HEK293 (cell line): ENCODE data around the gene GRB2.
A peak's percentile ranks its signal among the peaks of the same experiment; 100 is the strongest.

Experiments
- CTCF ChIA-PET: fragments of 350-600 bp; formaldehyde crosslinking; extraction: SDS; loops from one replicate; lab custom pipeline; 2021; ENCODE audit warnings: antibody characterized with exemption; lab: Yijun Ruan, JAX
- POLR2A ChIA-PET: fragments of 300-600 bp; formaldehyde crosslinking; extraction: SDS; loops from one replicate; lab custom pipeline; 2020; ENCODE audit warnings: antibody characterized with exemption, inconsistent platforms; lab: Yijun Ruan, JAX
- H3K27ac ChIP-seq: fragments of 200-500 bp; sonication (Bioruptor generic); 2 replicates; pipeline ENCODE4 v1.5.1; 2014; ENCODE audit warnings: low read depth, low read length, control low read depth, inconsistent platforms; ENCODE audit errors: extremely low read depth
- H3K36me3 ChIP-seq, 2 experiments: fragments of 200-500 bp in 1 of 2; sonication (Bioruptor generic) in 1 of 2; 1 replicate in 1 of 2; 2 replicates in 1 of 2; pipeline ENCODE4 v1.5.1; 2014 to 2017; ENCODE audit warnings: inconsistent platforms in 2 of 2, low read length in 2 of 2; ENCODE audit not compliant: control insufficient read depth in 2 of 2, insufficient read depth in 1 of 2
- H3K4me1 ChIP-seq: fragments of 200-500 bp; sonication (Bioruptor generic); 2 replicates; pipeline ENCODE4 v1.5.1; 2014; ENCODE audit warnings: mild to moderate bottlenecking, low read length, inconsistent platforms; ENCODE audit not compliant: control insufficient read depth, insufficient read depth
- H3K4me3 ChIP-seq: 2 replicates; pipeline ENCODE4 v1.5.1; 2011; ENCODE audit warnings: low read depth, mild to moderate bottlenecking, control low read depth, low read length, moderate library complexity
- H3K9me3 ChIP-seq: fragments of 200-500 bp; sonication (Bioruptor generic); 2 replicates; pipeline ENCODE4 v1.5.1; 2014; ENCODE audit warnings: low read depth, low read length, inconsistent platforms; ENCODE audit not compliant: control insufficient read depth, insufficient read depth
- IKZF3 ChIP-seq: fragments of 450-650 bp; IDR thresholded peaks from 2 replicates; pipeline ENCODE4 v1.5.0; 2018; ENCODE audit warnings: missing biosample characterization, mild to moderate bottlenecking, missing genetic modification characterization, moderate library complexity
- PATZ1 ChIP-seq: fragments of 450-650 bp; formaldehyde crosslinking; IDR thresholded peaks from 2 replicates; pipeline ENCODE4 v1.5.1; 2016; ENCODE audit warnings: missing biosample characterization, missing genetic modification characterization
- PRDM10 ChIP-seq: fragments of 450-650 bp; formaldehyde crosslinking; IDR thresholded peaks from 2 replicates; pipeline ENCODE4 v1.5.1; 2016; ENCODE audit warnings: missing biosample characterization, missing genetic modification characterization
- WT1 ChIP-seq: fragments of 450-650 bp; formaldehyde crosslinking; IDR thresholded peaks from 2 replicates; pipeline ENCODE4 v1.5.1; 2016; ENCODE audit warnings: missing biosample characterization, missing genetic modification characterization
- YY1 ChIP-seq: fragments of 450-650 bp; formaldehyde crosslinking; IDR thresholded peaks from 2 replicates; pipeline ENCODE4 v1.5.1; 2018; ENCODE audit warnings: missing biosample characterization, missing genetic modification characterization
- ZFP41 ChIP-seq: fragments of 450-650 bp; formaldehyde crosslinking; IDR thresholded peaks from 2 replicates; pipeline ENCODE4 v1.5.1; 2016; ENCODE audit warnings: missing biosample characterization, missing genetic modification characterization, borderline replicate concordance
- ZNF24 ChIP-seq: fragments of 450-650 bp; formaldehyde crosslinking; IDR thresholded peaks from 2 replicates; pipeline ENCODE4 v1.5.1; 2016; ENCODE audit warnings: missing biosample characterization, missing genetic modification characterization
- ZNF366 ChIP-seq: fragments of 450-650 bp; formaldehyde crosslinking; conservative IDR thresholded peaks from 2 replicates; pipeline ENCODE4 v1.5.1; 2016; ENCODE audit warnings: missing biosample characterization, missing genetic modification characterization
- ZNF530 ChIP-seq: fragments of 450-650 bp; formaldehyde crosslinking; IDR thresholded peaks from 2 replicates; pipeline ENCODE4 v1.5.1; 2016; ENCODE audit warnings: low read depth, missing biosample characterization, missing genetic modification characterization
- ZNF544 ChIP-seq: fragments of 450-650 bp; formaldehyde crosslinking; IDR thresholded peaks from 2 replicates; pipeline ENCODE4 v1.5.0; 2017; ENCODE audit warnings: missing biosample characterization, missing genetic modification characterization
- ZNF660 ChIP-seq: fragments of 450-650 bp; IDR thresholded peaks from 2 replicates; pipeline ENCODE4 v1.5.1; 2018; ENCODE audit warnings: missing biosample characterization, mild to moderate bottlenecking, missing genetic modification characterization
- ZNF76 ChIP-seq: fragments of 450-650 bp; formaldehyde crosslinking; IDR thresholded peaks from 2 replicates; pipeline ENCODE4; 2016; ENCODE audit warnings: low read depth, missing biosample characterization, missing genetic modification characterization, borderline replicate concordance
- TF ChIP-seq, protein P1 (sequence below): fragments of 450-650 bp; formaldehyde crosslinking; IDR thresholded peaks from 2 replicates; pipeline ENCODE4 v1.5.1; 2016; ENCODE audit warnings: missing biosample characterization, missing genetic modification characterization, low read depth
- TF ChIP-seq, protein P2 (sequence below): fragments of 450-650 bp; formaldehyde crosslinking; conservative IDR thresholded peaks from 2 replicates; pipeline ENCODE4 v1.5.1; 2016; ENCODE audit warnings: low read depth, missing biosample characterization, missing genetic modification characterization

GRB2 gene

DNA sequence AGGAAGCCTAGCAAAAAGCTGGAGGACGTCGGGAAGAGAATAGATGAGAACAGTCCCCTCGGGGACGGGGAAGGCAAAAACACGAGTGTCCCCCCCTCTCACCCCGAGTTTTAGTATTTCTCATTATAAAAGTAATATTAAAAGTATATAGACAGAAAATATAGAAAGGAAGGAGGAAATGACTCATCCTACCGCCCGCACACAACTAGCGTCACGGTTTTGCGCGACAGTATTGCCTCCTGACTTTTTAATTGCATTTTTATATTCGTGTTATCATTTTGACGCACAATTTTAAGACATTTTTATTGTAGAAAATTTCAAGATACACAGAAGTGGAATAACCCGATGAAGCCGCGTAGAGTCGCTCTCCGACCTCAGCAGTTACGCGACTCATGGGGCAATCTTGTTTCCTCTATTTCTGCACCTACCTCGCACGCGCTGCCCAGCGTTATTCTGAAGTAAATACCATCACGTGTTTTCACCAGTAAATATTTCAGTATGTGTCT is 115.6 kb downstream of the GRB2 start:
- Histone ChIP-seq H3K36me3 (peaks cover 10 to 18% of the 10 kb centered on the region in 2 experiments), H3K27ac (peak overlapping the region; percentile 37; the same call in 1 of the 2 replicates)
- TF ChIP-seq, protein P1, sequence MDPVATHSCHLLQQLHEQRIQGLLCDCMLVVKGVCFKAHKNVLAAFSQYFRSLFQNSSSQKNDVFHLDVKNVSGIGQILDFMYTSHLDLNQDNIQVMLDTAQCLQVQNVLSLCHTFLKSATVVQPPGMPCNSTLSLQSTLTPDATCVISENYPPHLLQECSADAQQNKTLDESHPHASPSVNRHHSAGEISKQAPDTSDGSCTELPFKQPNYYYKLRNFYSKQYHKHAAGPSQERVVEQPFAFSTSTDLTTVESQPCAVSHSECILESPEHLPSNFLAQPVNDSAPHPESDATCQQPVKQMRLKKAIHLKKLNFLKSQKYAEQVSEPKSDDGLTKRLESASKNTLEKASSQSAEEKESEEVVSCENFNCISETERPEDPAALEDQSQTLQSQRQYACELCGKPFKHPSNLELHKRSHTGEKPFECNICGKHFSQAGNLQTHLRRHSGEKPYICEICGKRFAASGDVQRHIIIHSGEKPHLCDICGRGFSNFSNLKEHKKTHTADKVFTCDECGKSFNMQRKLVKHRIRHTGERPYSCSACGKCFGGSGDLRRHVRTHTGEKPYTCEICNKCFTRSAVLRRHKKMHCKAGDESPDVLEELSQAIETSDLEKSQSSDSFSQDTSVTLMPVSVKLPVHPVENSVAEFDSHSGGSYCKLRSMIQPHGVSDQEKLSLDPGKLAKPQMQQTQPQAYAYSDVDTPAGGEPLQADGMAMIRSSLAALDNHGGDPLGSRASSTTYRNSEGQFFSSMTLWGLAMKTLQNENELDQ (tag by site-specific recombination): no peak
- TF ChIP-seq YY1 (0 out of 2 replicates have a peak, but pooled peaks have one; percentile 9), IKZF3 (tag by site-specific recombination) (peak; percentile 58; the same call in 1 of the 2 replicates), ZNF24 (tag by site-specific recombination) (0 out of 2 replicates have a peak, but pooled peaks have one; percentile 37), ZNF366 (0 out of 2 replicates have a peak, but pooled peaks have one; percentile 37), ZNF76 (tag by site-specific recombination) (no peak), ZNF530 (no peak), ZNF660 (tag by site-specific recombination) (0 out of 2 replicates have a peak, but pooled peaks have one; percentile 18), PATZ1 (tag by site-specific recombination) (peak; percentile 23; the same call in 1 of the 2 replicates), PRDM10 (tag by site-specific recombination) (peak; percentile 35; the same call in 1 of the 2 replicates), ZNF544 (no peak), WT1 (no peak), ZFP41 (no peak)
- TF ChIP-seq, protein P2, sequence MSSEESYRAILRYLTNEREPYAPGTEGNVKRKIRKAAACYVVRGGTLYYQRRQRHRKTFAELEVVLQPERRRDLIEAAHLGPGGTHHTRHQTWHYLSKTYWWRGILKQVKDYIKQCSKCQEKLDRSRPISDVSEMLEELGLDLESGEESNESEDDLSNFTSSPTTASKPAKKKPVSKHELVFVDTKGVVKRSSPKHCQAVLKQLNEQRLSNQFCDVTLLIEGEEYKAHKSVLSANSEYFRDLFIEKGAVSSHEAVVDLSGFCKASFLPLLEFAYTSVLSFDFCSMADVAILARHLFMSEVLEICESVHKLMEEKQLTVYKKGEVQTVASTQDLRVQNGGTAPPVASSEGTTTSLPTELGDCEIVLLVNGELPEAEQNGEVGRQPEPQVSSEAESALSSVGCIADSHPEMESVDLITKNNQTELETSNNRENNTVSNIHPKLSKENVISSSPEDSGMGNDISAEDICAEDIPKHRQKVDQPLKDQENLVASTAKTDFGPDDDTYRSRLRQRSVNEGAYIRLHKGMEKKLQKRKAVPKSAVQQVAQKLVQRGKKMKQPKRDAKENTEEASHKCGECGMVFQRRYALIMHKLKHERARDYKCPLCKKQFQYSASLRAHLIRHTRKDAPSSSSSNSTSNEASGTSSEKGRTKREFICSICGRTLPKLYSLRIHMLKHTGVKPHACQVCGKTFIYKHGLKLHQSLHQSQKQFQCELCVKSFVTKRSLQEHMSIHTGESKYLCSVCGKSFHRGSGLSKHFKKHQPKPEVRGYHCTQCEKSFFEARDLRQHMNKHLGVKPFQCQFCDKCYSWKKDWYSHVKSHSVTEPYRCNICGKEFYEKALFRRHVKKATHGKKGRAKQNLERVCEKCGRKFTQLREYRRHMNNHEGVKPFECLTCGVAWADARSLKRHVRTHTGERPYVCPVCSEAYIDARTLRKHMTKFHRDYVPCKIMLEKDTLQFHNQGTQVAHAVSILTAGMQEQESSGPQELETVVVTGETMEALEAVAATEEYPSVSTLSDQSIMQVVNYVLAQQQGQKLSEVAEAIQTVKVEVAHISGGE (tag by site-specific recombination): peak; percentile 54
- TF ChIP-seq, all 188 proteins: peak for 8
- no peaks in the 10 kb centered on the region for H3K9me3 ChIP-seq
- H3K4me3 ChIP-seq: peak overlapping the region; percentile 48
- ChIA-PET POLR2A (interaction anchor here (0.6 to 2.7 kb wide), 53 partner anchors 8 to 566 kb away, joined by 3 to 111 read pairs (median 5); partner anchors contain the start of genes ARMC7, FDXR, GGA3 and GRB2), CTCF (interaction anchor here (0.6 to 2.2 kb wide), 16 partner anchors 8 to 312 kb away, joined by 3 to 22 read pairs (median 5); partner anchors contain the start of genes MIF4GD and MRPS7)
- H3K4me1 ChIP-seq: peaks cover 4% of the 10 kb centered on the region; the same call in 1 of the 2 replicates
